Smooth muscle cell (in vitro differentiated cells): ENCODE data around the gene SLC29A3. TPM values are rescaled to one million over a fixed set of nuclear protein-coding genes. Genes with fewer than 3 reads are reported as not detected.

Experiments used
- DNase-seq: peaks from one replicate; lab custom pipeline; 2025; ENCODE audit not compliant: unreplicated experiment; lab: John Stamatoyannopoulos, UW
- H2AFZ ChIP-seq: fragments of 200-600 bp; sonication (generic); 2 replicates; pipeline ENCODE4 v1.6.0; 2016; ENCODE audit warnings: antibody characterized with exemption, low read depth, mild to moderate bottlenecking
- H3F3A ChIP-seq: fragments of 200-600 bp; sonication (generic); 2 replicates; pipeline ENCODE4 v1.6.0; 2017; ENCODE audit warnings: antibody characterized with exemption, low read depth
- H3K27ac ChIP-seq: fragments of 200-600 bp; sonication (generic); 2 replicates; pipeline ENCODE4 v1.5.1; 2016; ENCODE audit warnings: low read depth, mild to moderate bottlenecking
- H3K27me3 ChIP-seq: fragments of 200-600 bp; sonication (generic); 2 replicates; pipeline ENCODE4 v1.6.1; 2016; ENCODE audit warnings: low read depth, mild to moderate bottlenecking
- H3K36me3 ChIP-seq: fragments of 200-600 bp; sonication (generic); 2 replicates; pipeline ENCODE4 v1.5.1; 2016; ENCODE audit warnings: low read depth
- H3K4me1 ChIP-seq: fragments of 200-600 bp; sonication (generic); 2 replicates; pipeline ENCODE4 v1.5.1; 2016; ENCODE audit warnings: low read depth
- H3K4me2 ChIP-seq: fragments of 200-600 bp; sonication (generic); 2 replicates; pipeline ENCODE4 v1.6.0; 2016; ENCODE audit warnings: mild to moderate bottlenecking
- H3K4me3 ChIP-seq: fragments of 200-600 bp; sonication (generic); 2 replicates; pipeline ENCODE4 v1.5.1; 2016; ENCODE audit warnings: mild to moderate bottlenecking
- H3K79me2 ChIP-seq: fragments of 200-600 bp; sonication (generic); 2 replicates; pipeline ENCODE4 v1.6.0; 2016; ENCODE audit warnings: low read depth, mild to moderate bottlenecking
- H3K9ac ChIP-seq: fragments of 200-600 bp; sonication (generic); 2 replicates; pipeline ENCODE4 v1.6.0; 2016; ENCODE audit warnings: low read depth
- H3K9me3 ChIP-seq: fragments of 200-600 bp; sonication (generic); replicated peaks from 2 replicates; pipeline ENCODE4 v1.5.1; 2016; ENCODE audit warnings: low read depth
- H4K20me1 ChIP-seq: fragments of 200-600 bp; sonication (generic); 2 replicates; pipeline ENCODE4 v1.6.0; 2016; ENCODE audit warnings: low read depth
- WGBS: methylation state at CpG from one replicate; pipeline ENCODE4 v1.1.7; 2016; ENCODE audit warnings: low lambda C conversion rate; 5-methylcytosine and 5-hydroxymethylcytosine counted together
- polyA plus RNA-seq: library from polyadenylated mRNA; unstranded; fragments of >200 nt; fragmentation: Nextera tagmentation; extraction: Ambion mirVana; gene quantifications from 2 replicates; pipeline ENCODE4 v1.2.1, GENCODE V29; 2016
- total RNA-seq: library from RNA; depleted of rRNA; stranded (reverse); fragments of >200 nt; gene quantifications from 2 replicates; pipeline ENCODE4 v1.2.3, GENCODE V29; 2014
- TF ChIP-seq, protein P1 (sequence below): fragments of 200-600 bp; sonication (generic); IDR thresholded peaks from 2 replicates; pipeline ENCODE4 v1.5.1; 2017; ENCODE audit warnings: borderline replicate concordance, mild to moderate bottlenecking, antibody characterized with exemption; ENCODE audit not compliant: insufficient read depth, poor library complexity, severe bottlenecking

The SLC29A3 gene
- total and polyA plus RNA-seq, 2 experiments from 2014 or later, result 2.9 to 4.8 TPM

GRCh38 chr10:71392791-71393781 lies 74.0 kb downstream of the SLC29A3 start:
- H3K27ac ChIP-seq, result no peak overlapping the region
- H3K4me2 ChIP-seq, result no peak overlapping the region
- TF ChIP-seq, protein P1, sequence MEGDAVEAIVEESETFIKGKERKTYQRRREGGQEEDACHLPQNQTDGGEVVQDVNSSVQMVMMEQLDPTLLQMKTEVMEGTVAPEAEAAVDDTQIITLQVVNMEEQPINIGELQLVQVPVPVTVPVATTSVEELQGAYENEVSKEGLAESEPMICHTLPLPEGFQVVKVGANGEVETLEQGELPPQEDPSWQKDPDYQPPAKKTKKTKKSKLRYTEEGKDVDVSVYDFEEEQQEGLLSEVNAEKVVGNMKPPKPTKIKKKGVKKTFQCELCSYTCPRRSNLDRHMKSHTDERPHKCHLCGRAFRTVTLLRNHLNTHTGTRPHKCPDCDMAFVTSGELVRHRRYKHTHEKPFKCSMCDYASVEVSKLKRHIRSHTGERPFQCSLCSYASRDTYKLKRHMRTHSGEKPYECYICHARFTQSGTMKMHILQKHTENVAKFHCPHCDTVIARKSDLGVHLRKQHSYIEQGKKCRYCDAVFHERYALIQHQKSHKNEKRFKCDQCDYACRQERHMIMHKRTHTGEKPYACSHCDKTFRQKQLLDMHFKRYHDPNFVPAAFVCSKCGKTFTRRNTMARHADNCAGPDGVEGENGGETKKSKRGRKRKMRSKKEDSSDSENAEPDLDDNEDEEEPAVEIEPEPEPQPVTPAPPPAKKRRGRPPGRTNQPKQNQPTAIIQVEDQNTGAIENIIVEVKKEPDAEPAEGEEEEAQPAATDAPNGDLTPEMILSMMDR, result no peak
- peaks cover 91% of the 10 kb centered on the region for H3K27me3 ChIP-seq
- H3K9me3 ChIP-seq, result no peaks in the 10 kb centered on the region
- 86% methylated on average over 16 of the region's 16 CpGs for WGBS
- no peak overlapping the region for H3K4me3 ChIP-seq
- H4K20me1 ChIP-seq, result no peaks in the 10 kb centered on the region
- H3K36me3 ChIP-seq, result no peaks in the 10 kb centered on the region
- H3K4me1 ChIP-seq, result peaks cover 10% of the 10 kb centered on the region
- no peaks in the 10 kb centered on the region for H3K79me2 ChIP-seq
- H2AFZ ChIP-seq, result no peak overlapping the region
- no peak for DNase-seq
- no peaks in the 10 kb centered on the region for H3F3A ChIP-seq
- H3K9ac ChIP-seq, result no peak overlapping the region

DNA sequence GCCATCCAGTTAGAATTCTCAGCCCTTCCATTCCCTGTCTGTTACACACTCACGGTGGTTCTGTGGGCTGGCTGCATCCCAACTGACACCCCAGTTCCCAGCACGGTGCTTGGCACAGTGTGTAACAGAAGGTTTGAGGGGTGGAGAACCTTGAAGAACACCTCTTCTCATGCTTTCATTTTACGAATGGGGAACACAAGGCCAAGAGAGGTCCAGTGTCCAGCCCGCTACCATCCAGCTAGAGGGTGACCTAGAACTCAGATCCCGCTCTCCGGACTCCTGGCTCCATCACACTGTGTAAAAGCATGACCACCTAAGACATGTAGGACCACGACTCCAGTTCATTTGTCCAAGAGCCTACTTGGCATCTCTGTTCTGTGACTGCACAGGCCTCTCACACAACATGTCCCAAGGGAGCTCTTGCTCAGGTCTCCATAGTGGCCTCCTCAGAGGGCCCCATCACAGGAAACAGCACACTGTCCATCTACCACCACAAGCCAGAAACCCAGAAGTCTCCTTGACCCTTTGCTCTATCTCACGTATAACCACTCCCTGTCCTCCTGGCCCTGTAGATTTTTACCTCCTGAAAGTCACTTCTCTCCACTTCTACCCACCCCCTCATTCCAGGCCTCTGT lies 74.9 kb downstream of the SLC29A3 start:
- Histone ChIP-seq H3K4me3 (no peak overlapping the region), H4K20me1 (no peaks in the 10 kb centered on the region), H3F3A (no peaks in the 10 kb centered on the region), H3K9ac (no peak overlapping the region), H2AFZ (no peak overlapping the region), H3K79me2 (no peaks in the 10 kb centered on the region), H3K27ac (no peak overlapping the region), H3K27me3 (peaks cover 91% of the 10 kb centered on the region), H3K4me2 (no peak overlapping the region), H3K4me1 (peaks cover 10% of the 10 kb centered on the region), H3K36me3 (no peaks in the 10 kb centered on the region), H3K9me3 (no peaks in the 10 kb centered on the region)
- TF ChIP-seq, protein P1, result no peak
- no peak for DNase-seq
- 92% methylated on average over 8 of the region's 8 CpGs for WGBS

DNA sequence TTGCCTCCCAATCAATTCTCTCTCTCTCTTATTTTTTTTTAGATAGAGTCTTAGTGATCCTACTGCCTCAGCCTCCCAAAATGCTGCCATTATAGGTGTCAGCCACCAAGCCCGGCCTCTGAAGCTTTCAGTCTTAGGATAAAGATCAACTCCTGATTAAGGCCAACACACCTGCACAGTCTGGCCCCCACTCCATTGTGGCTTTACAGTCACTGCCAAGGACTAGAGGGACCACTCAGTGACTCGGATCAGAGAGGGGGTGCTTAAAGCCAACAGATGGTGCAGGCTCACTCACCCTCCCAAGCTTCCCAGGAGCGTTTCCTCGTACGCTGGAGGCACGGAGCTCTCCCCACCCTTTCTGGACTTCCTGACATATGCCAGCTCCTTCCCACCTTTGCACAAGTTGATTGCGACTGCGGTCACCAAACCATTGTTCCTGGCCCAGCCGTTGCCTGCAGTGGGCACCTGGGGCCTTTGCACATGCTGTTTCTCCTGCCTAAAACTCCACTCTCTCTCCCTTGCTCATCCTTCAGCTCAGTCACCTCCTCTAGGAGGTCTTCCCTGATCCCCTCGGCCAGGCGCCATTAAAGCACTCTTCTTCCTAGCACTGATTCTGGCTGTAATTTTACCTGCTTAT lies 76.0 kb downstream of the SLC29A3 start:
- Histone ChIP-seq H3K27ac (no peak overlapping the region), H3F3A (no peaks in the 10 kb centered on the region), H3K27me3 (peaks cover 96% of the 10 kb centered on the region), H4K20me1 (no peaks in the 10 kb centered on the region), H3K4me3 (no peak overlapping the region), H3K4me1 (peaks cover 10% of the 10 kb centered on the region), H3K79me2 (no peaks in the 10 kb centered on the region), H3K4me2 (no peak overlapping the region), H3K9me3 (no peaks in the 10 kb centered on the region), H3K36me3 (no peaks in the 10 kb centered on the region), H2AFZ (no peak overlapping the region), H3K9ac (no peak overlapping the region)
- WGBS, result 93% methylated on average over 11 of the region's 11 CpGs
- no peak for DNase-seq
- TF ChIP-seq, protein P1, result no peak
